ENCODE measurements around the gene SORL1-AS1.
"Not testable (repeated sequence)": the region's sequence is repeated elsewhere in the genome, so short reads cannot be mapped to it uniquely, and the experiment has no call there.

SORL1-AS1 gene

DNA sequence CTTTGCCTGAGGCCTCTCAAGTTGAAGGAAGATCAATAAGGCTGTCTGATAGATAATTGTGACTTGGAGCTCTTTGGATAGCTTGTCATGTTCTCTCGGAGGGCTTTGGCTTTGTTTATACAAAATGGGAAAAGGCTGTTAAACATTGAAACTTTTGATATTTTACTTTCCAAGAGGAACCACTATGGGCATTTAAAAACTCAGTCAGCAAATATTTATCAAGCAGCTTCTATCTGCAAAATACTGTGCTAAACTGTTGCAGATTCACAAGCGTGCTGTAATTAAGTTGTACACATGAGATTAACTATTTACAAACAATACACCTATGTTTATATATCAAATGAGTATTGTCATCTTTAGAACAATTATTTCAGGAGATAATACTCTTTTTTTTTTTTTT lies 35.2 kb downstream of the SORL1-AS1 start:
- no peak for DNase-seq (ENCODE audit: low spot score)

DNA sequence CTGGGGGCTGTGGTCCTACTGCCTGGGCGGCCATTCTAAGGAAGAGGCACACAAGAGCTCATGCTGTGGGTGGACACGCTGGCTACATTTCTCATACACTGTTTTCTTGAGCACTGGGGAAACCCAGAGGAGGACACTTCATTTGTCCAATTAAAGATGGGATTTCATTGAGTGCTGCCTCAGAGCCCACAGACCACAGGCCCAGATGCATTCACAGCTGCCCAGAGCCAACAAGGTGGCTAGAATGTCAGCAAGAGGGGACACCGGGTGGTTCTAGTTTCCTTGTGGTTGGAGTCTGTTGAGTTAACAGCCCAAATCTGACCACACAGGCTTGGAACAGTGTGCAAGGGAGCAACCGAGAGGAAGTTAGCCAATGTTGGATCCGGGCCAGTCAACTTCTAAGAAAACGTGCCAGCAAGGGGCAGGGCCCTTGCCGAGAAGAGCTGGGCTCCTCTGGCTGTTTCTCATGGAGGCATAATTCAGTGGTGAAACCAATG lies 35.7 kb downstream of the SORL1-AS1 start:
- no peak for DNase-seq (ENCODE audit: low spot score)
- TF ChIP-seq, protein P1, sequence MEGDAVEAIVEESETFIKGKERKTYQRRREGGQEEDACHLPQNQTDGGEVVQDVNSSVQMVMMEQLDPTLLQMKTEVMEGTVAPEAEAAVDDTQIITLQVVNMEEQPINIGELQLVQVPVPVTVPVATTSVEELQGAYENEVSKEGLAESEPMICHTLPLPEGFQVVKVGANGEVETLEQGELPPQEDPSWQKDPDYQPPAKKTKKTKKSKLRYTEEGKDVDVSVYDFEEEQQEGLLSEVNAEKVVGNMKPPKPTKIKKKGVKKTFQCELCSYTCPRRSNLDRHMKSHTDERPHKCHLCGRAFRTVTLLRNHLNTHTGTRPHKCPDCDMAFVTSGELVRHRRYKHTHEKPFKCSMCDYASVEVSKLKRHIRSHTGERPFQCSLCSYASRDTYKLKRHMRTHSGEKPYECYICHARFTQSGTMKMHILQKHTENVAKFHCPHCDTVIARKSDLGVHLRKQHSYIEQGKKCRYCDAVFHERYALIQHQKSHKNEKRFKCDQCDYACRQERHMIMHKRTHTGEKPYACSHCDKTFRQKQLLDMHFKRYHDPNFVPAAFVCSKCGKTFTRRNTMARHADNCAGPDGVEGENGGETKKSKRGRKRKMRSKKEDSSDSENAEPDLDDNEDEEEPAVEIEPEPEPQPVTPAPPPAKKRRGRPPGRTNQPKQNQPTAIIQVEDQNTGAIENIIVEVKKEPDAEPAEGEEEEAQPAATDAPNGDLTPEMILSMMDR (IDR thresholded peaks at IDR 0.05; ENCODE audit: extremely low read depth, missing control alignments) = no peak

More for the DNA sequence above, 35.2 kb downstream of the SORL1-AS1 start:
- TF ChIP-seq, protein P1 (IDR thresholded peaks at IDR 0.05; ENCODE audit: extremely low read depth, missing control alignments) = no peak

DNA sequence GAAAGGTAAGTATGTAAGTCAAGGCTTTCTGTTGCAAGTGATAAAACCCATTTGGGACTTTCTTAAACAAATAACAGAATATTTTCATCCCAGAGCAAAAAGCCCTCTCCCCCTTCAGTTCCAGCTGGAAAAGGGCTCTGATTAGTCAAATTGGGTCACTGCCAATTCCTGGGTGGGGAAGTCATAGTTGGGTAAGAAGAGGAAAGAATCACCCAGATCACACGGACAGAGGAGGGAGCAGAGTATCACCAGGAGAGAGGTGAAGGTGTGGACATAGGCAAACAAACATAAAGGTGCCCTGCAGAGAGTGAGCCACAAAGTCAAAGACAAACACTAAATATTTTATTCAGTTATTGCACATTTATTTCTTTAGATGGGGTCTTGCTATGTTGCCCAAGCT lies 36.9 kb downstream of the SORL1-AS1 start:
- DNase-seq (ENCODE audit: low spot score) = no peak
- TF ChIP-seq, protein P1 (IDR thresholded peaks at IDR 0.05; ENCODE audit: extremely low read depth, missing control alignments) = no peak

DNA sequence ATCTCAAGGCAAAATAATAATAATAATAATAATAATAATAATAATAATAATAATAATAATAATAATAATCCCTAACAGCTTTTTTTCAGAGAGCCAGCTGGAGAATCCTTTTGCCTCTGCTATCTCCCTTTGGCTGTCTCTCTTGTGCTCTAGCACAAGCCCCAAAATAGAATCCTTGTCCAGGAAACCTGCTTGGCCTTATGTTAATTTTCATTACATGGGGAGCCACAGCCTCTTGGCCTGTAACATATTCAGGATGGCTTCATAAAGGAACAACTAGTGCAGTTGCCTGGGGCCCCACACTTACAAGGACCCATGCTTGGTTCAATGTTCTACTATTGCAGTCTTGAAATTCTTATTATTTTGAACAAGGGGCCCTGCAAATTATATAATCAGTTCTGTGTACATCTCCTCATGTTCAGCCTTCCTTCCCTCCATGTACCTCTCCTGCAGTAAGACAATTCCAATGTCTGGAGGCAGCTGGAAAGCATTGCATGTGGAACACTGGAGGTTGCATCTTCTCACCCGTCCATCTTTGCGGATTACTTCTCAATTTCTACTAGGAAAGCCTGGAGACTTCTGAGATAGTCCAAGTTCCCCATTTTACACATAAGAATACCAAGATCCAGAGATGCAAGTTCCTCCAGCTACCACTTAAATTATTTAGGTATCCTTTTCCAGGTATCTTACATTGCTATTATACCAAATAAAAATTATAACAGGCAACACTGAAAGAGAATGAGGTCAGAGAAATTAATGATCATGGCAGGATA lies 38.4 kb downstream of the SORL1-AS1 start:
- TF ChIP-seq, protein P1 (IDR thresholded peaks at IDR 0.05; ENCODE audit: extremely low read depth, missing control alignments) = no peak
- no peak for DNase-seq (ENCODE audit: low spot score)

DNA sequence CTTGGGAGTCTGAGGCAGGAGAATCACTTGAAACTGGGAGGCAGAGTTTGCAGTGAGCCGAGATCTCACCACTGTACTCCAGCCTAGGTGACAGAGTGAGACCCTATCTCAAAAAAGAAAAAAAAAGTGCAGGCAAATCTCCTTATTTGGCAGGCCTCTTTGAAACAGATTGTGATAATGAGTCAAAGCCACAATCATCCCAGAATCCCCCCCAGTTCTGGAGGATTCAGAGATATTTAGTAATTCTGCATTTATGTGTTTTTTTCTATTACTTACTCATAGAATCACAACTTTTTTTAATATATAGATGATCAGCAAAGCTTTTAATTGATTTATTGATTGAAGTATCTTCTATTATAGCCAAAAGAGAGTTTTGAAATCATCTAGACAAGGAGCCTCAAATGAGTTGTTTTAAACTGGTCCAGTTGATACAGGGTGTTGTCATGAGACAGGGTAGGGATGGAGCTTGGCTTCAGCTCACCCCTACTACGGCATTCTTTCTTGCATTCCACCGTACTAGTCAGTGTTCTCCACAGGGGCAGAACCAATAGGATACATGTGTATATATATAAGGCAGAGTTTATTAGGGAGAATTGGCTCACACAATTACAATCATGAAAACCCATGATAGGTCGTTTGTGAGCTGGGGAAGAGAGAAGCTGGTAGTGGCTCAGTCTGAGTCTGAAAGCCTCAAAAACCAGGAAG lies 39.9 kb downstream of the SORL1-AS1 start:
- DNase-seq (ENCODE audit: low spot score) = no peak
- TF ChIP-seq, protein P1 (IDR thresholded peaks at IDR 0.05; ENCODE audit: extremely low read depth, missing control alignments) = no peak

DNA sequence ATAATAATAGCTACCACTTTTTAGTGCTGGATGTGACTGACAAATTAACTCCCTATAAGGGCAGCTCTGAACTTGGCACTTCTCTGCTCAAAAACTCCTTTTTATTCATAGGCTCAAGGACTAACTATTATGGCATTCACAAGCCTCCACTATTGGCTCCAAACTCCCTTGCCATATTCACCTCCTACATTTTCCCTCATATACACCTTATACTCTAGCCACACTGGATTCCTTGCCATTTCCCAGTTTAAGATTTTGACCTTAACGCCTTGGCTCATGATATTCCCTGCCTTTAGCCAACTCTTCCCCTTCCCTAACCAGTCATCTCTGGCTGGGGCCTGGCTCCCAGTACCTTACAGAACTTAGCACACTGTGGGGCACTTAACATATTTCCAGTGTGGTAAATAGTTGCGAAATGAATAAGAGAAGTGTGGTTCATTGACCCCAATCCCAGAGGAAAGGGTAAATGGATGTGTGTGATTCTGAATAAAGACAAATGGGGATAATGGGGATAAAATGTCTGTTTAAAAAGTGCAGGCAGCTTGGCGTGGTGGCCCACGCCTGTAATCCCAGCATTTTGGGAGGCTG lies 40.7 kb downstream of the SORL1-AS1 start:
- TF ChIP-seq, protein P1 (IDR thresholded peaks at IDR 0.05; ENCODE audit: extremely low read depth, missing control alignments) = no peak

DNA sequence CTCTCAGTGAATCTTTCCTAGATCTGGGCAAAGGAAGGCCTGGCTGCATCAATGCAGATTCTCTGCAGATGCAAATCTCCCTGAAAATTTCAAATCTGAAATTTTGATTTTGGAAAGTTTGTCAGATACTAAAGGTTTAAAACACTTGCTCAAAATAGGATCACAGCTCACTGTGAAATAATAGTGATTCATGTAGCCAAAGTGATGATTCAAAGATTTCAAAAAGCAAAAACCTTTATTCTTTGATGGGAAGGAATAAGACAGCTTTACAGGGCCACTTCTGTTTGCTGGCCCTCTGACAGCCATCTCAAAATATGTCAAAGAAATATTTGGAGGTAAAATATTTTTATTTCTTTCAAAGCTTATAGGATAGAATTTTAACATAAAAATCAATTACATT lies 41.4 kb downstream of the SORL1-AS1 start:
- DNase-seq (ENCODE audit: low spot score) = not testable (repeated sequence)

More for the DNA sequence above, 40.7 kb downstream of the SORL1-AS1 start:
- DNase-seq (ENCODE audit: low spot score) = no peak

DNA sequence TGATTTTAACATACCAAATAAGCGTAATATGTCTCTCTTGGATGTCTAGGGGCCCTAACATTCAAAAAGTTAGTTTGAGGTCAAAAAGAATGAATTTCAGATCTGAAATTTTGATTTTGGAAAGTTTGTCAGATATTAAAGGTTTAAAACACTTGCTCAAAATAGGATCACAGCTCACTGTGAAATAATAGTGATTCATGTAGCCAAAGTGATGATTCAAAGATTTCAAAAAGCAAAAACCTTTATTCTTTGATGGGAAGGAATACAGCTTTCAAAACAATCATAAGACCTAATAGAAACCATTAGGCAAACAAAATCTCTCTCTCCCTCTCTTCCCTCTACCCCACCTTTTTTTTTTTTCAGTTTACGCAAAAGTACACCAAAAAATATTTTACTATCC lies 42.7 kb downstream of the SORL1-AS1 start:
- not testable (repeated sequence) for DNase-seq (ENCODE audit: low spot score)
